Hypothalamus (tissue), 51 donors: ENCODE results near the gene HPCAL1.
A peak's percentile ranks its signal among the peaks of the same experiment; 100 is the strongest.

Experiments used
- DNase-seq, 51 donors: peaks; one replicate each; lab custom pipeline; 2025; lab: John Stamatoyannopoulos, UW

HPCAL1 gene

DNA sequence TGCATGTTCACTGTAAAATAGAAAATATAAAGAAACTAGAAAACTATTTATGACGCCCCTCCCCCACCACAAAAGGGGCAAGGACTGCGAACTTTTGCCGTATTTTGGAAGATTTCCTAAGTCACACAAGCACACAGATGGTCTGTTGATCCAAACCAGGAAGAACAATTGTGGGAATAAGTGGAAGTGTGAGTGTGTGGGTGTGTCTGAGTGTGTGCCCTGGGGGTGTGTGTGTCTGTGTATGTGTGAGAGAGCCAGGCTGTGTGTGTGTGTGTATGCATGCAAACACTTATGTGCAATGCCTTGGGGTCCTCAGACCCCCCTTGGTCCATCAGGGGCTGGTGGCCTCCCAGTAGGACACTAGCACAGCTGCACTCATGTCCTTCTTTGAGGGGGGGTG lies 43.1 kb downstream of the HPCAL1 start:
- DNase-seq: no peak

DNA sequence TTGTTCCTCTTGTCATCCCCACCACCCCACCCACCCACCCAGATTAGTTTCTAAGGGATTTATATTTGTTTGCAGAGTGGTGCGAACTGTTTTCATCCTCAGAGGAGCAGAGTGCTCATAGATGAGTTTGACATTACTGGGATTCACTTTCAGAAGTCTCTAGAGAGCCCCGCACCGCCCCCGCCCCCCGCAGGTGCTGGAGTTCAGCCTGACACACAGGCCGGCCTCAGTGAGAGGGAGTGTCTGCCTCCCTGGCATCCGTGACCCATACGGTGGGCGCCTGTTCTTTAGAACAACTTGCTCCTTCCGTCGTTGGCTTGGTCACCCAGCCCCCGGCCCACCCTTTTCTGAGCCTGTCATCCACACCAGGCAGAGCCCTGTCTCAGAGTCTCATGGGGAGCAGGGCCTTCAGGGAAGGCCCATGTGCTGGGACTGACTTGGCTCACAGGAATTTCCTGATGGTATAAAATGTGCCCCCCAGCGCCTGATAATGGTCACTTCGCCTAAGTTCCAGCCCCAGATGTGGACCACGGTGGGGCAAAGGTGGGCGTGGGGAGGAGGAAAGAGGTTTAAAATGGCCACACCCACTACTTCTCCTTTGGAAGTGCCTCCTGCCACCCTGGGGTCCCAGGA lies 44.3 kb downstream of the HPCAL1 start:
- DNase-seq: no peak

DNA sequence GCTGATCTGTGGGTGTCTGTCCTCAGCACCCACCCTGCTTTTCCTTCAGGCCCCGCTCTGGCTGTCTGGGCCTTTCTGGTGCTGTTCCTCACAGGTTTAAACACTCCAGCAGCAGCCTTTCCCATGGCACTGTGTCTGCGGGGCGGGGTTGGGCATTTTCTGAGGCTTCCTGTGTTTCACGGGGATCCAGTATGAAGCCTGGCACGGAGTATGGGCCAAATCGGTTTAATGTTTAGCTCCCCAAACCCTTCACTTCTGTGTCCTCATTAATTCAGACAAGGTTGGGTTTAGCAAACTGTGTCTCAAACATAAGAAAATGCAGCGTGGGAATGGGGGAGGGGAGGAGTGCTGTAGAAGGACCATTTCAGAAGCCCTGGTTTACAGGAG lies 44.9 kb downstream of the HPCAL1 start:
- DNase-seq: no peak

DNA sequence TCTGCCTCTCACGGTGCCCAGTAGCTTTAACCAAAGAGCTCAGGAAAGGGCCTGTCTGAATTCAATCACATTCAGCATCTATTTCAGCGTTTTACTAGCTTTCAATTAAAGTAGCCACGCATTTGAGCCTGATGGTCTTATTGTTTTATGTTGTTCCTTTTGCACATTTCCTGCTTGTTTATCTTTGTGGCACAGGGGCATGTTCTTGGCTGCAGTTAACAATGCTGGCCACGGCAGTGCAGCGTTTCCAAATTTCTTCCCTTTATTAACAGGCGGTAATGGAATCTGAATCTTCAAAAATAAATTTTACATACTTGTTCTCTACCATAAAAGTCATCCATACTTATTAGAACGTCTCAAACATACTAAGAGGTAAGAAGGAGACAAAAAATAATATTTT lies 46.2 kb downstream of the HPCAL1 start:
- no peak for DNase-seq

DNA sequence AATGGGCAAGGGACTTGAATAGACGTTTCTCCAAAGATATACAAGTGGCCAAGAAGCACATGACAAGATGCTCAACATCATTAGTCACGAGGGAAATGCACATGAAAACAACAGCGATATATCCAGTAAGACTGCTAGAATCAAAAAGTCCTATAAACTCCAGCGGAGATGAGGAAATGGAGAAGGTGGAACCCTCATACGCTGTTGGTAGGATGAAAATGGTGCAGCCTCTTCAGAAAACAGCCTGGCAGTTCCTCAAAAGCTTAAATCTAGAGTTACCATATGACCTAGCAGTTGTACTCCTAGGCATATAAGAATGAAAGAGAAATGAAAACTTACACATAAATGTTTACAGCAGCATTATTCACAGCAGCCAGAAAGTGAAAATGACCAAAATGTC lies 48.1 kb downstream of the HPCAL1 start:
- DNase-seq: no peak

DNA sequence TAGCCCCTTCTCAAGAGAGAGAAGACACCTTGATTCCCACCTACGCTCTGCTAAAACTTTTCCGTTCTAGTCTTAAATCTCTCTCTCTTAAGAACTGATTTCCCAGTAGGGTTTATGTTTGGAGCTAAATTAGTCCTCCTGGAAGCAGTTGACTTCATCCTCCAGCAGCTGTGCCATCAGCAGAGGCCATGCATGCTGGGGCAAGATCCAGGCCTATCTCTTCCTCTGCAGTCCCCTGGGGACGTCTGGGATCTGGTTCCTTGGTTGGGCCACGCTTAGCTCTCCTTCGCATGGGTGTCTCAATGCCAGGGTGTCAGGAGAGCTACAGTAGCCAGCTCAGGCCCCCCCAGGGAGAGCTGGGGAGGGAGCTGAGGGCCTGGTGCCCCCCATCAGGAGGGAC lies 49.7 kb downstream of the HPCAL1 start:
- no peak for DNase-seq

DNA sequence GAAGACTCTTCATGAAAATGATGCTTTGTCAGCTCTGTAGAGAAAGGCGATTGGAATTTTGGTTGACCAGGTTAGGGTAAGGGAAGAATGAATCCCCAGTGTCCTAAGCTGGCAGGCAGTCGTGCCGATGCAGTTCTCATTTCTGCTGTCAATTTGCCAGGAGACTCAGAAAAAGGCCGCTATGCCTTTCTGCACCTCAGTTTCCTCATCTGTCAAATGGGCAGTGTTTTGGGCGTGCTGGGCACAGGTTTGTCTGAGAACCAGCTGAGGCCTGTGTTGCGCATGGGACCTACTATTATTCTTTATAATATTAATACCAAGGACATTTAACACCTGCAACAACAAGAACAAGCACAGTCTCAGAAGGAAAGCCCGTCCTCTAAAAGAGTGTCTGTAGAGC lies 50.3 kb downstream of the HPCAL1 start:
- DNase-seq: no peak

DNA sequence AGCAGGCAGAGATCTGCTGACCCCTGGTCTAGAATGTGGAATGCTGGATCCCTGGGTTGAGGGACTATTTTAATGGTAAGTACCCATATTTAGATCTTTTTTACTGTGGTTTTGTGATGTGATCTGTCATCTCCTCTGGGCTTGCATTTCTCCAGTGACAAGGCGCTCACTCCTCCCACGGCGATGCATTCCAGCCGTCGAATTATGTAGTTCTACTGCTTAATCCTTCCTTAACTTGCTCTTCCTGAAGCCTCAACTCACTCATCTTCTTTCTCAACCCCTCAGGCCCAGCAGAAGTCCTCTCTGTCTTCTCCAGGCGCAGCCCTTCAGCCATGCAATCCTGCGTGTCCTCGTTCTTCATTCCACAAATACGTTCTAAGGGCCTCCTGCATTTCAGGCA lies 51.2 kb downstream of the HPCAL1 start:
- DNase-seq: no peak

DNA sequence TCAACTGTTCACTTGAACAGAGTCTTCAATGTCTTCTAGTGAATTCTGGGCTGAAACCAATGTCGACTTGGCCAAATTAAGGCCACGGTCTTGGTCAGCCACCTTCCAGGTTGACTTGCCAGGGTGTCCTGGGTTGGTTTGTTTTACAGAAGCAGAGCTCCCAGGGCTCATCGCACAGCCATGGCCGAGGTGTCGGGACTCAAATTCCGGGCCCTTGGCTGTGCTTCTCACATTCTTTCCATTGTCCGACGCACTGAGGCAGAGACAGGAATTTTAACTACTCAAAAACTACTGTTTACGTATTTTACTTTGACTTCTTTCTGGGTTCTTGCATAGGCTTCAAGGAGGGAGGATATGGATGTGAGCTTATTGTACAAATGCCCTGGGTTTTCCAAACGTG lies 51.7 kb downstream of the HPCAL1 start:
- DNase-seq: no peak

DNA sequence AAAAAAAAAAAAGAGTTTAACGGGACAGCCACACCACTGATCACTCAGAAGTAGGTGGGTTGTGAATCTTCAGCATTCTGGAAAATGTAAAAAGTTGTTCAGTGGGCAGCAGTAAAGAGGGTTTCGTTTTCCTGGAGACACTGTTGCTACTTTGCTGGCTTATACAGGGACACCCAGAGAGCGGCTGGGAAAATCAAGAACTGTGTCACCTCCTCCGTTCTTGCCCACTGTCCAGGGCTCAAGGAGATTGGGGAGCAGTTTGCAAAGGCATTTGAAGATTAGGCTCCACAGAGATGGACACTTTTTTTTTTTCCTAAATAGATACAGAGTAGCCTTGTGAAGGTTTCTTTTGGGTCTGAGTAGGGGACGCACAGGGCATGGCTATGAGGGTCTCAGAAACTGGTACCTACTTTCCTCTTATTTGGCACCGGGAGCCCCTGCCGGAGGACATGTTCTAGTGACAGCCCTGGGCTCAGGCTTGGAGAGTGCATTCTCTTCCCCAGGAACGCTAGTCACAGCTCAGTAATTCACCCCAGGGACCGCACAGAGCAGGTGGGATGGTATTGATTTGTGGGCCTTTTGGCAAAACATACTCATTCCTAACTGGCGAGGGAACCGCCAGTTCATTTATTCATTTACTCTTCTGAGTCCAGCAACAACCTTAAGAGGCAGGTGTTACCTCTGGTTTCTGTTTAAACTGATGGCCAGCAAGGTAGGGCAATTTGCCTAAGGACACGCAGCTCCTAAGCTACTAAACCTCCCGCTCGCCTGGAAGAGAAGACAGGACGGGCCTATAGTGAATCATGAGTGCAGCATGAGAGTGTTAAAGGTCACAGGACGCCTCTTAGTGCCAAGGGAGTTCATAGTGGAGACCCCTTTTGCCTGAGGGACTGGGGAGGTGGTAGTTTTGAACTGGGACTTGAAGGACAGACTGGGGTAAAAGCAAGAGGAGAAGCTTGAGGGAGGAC lies 53.1 kb downstream of the HPCAL1 start:
- no peak for DNase-seq

DNA sequence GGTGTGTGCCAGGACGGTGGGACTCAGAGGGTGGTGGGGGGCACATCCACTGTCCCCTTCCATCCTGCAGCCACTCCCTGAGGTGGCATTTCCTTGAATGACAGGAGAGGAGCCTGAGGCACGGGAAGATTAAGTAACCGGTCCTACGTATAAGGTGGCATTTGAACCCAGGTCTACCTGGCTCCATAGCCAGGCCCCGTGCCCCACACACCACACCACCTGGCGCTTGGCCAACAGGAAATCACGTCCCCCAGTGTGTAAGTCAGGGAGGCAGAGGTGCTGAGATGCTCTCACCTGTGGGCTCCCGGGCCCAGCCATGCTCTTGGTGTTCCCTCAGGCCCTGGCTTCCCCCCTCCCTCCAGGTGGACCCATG lies 53.7 kb downstream of the HPCAL1 start:
- DNase-seq: no peak

DNA sequence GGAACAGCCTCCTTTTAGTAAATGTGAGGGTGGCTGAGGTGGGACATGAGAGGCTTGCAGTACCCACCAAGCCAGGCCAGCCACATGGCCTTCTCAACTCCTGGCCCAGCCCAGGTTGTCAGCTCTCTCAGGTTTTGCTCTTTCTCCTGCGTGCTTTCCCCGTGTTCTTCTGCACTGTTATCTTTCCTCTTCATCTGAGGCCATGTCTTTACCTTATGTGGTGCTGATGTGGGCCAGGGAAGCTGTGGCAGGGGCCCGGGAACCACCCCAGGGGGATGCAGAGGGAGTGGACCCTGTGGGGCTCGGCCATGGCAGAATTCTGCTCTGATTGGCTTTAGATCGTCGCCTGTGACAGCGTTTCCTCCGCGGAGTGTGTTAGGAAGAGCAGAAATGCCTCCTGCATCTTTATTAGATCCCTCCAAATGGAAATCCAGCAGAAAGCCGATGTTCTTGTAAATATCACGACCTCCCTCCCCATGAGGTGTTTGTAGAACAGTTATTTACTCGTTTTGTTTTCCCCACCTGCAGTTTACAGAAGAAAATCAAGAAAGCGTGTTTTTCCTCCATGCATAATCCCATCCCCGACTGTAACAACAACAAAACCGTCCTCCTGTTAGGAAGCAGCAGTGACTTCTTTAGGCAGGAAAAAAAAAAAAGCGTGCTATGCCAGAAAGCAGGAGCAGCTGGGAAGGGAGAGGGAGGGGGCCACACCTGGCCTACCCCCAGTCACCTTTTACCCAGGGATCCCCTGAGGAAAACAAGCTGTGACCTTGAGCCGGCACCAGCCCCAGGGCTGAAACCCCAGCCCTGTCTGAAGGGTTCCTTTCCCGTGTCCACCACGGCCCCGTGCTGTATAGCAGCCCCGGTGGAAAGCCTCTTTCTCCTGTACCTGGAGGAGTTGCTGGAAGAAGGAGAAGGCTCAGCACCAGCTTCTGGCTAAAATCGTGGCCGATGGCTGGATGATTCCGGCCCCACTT lies 54.8 kb downstream of the HPCAL1 start:
- DNase-seq: peak in 1 of 51 donors; percentile 18

DNA sequence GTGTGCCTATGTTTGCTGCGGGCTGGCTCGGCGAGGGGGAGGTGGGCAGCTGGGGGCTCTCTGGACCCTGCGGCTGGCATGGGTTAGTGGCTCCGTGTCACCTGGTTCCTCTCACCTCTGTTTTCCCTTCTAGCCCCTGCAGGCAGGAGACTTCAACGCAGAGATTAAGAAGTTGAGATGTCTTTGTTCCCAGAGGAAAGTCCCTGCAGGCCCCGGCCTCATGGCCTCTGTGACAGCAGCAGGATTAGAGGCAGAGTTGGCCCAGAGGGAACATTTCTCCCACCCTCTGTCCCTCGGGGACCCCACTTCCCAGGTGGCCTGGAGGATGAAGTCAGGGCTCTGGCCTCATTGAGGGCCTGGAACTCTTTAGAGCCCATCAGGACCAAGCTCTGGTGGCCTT lies 56.5 kb downstream of the HPCAL1 start:
- no peak for DNase-seq

DNA sequence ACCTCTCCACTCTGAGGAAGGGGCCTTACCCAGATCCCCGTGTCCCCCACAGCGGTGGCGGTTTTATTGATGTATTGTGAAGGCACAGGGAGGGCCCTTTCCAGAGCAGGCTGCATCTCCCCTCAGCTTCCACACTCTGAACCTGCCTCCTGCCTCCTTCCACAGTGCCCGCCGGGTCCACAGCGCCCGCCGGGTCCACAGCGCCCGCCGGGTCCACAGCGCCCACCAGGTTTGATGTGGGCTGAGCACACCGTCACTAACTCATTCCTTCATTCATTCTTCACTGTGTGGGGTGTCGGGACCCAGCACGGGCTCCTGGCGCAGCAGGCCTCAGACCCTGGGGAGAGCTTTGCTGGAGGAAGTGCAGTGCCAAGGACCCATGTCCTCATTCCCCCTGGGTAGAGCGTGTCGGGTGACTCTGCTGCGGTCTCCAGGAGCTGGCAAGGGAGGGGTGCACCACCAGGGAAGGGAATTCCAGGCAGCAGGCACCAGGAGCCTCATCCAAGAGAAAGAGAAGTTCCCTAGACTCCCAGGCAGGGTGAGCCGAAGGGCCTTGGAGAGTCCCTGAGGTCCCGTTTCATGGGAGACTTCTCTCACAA lies 57.1 kb downstream of the HPCAL1 start:
- no peak for DNase-seq

DNA sequence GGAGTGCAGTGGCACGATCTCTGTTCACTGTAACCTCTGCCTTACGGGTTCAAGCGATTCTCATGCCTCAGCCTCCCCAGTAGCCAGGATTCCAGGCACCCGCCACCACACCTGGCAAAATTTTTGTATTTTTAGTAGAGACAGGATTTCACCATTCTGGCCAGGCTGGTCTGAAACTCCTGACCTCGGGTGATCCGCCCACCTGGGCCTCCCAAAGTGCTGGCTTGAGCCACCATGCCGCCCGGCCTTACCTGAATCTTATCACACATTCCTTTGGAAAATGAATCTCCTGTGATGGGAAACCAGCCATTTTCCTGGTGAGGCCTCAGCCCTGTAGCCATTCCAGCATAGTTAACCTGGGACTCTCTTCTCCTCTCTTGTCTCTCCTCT lies 57.8 kb downstream of the HPCAL1 start:
- peak in 1 of 51 donors; percentile 57 for DNase-seq

DNA sequence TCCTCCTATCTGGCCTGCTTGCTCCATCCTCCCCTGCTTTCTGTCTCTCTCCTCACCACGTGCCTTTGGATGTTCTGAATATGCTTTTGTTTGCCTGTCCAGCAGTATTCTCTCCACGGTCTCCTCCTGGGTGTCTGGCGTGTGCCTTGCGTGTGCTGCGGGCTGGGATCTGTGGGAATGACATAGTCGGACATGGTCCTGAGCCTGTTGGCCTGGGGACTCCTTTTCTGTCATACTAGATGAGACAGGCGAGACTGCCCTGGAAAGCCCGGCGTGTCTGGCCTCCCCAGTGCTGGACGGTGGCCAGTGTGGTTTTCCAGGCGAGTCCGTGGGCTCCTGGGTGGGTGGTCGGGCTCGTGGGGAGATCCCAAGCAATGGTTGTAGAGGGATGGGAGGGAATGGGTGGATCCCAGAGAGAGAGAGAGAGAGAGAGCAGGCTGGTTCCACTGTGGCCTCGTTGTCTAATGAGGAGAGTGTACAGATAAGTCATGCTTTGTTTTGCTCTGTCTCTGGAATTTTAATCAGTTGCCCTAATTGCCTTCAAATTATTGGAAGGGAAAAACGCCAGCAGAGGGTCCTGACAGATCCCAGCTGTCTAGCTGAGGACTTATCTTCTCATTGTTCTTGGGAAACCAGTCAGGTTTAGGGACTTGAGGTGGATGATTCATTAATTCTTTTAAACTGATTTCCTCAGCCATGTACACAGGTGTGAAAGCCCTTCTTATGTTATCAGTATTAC lies 58.3 kb downstream of the HPCAL1 start:
- peak in 6 of 51 donors; percentile 13 to 57 (median 26) for DNase-seq

DNA sequence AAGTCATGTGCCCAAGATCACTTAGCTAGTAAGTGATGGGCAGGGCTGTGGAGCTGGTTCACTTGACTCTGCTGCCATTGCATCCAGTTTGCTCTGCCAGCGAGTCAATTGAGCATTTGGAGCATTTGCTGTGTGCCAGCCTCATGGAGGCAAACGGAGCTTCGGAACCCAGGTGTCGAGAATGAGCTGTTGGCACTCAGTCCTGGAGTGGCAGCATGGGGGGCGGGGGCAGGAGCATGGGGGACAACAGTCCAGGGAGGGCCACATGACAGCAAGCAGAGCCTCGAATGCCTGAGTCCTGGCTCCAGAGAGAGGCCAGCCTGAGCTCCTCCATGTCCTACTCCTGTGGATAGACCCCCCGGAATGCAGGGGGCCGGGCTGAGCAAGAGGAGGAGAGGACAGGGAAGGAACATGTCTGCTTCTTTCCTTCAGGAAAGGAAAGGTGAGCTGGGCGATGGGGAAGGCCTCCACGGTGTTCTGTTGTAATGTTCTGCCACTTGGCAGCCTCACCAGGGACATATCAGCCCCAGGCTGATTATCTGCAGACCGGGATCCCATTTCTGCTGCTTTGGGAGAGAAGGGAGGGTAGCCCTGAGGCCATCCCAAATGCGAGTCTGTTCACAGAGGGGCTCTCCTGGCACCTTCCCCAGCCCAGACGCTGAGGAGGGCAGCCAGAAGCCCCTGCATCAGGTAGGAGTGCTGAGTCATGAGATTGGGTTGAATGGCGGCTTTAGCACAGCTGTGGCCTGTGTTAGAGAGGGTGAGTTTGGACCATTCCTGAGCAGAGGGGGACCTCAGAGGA lies 59.6 kb downstream of the HPCAL1 start:
- DNase-seq: peak in 1 of 51 donors; percentile 8

DNA sequence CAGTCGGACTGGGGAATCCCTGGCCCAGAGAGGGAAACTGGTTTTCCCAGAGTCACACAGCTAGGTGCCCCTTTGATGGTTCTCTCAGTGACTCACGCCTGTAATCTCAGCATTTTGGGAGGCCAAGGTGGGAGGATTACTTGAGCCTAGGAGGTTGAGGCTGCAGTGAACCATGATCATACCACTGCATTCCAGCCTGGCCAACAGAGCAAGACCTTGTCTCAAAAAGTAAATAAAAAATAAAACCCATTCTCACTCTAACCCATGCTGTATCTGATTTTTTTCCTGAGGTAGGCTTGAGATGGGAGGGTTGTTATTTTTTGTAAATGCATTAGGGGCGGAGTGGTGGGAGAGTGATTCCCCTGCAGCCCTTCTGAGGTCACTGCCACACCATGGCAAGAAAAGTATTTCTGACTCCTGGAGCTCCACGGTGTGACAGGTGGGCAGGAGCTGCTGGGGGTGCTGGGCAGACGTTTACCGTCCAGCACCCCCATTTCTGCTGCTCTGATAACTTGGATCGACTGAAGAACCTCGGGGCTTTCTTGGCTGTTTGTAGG lies 60.3 kb downstream of the HPCAL1 start:
- DNase-seq: no peak
